GM19397 (cell line): ENCODE data around the gene RTN4RL2.

Source experiments
- ATAC-seq: cut with Tn5 transposase; IDR thresholded peaks from one replicate; pipeline ENCODE4 v1.9.1; 2021; ENCODE audit warnings: mild to moderate bottlenecking, moderate library complexity; ENCODE audit not compliant: unreplicated experiment

The RTN4RL2 gene

DNA sequence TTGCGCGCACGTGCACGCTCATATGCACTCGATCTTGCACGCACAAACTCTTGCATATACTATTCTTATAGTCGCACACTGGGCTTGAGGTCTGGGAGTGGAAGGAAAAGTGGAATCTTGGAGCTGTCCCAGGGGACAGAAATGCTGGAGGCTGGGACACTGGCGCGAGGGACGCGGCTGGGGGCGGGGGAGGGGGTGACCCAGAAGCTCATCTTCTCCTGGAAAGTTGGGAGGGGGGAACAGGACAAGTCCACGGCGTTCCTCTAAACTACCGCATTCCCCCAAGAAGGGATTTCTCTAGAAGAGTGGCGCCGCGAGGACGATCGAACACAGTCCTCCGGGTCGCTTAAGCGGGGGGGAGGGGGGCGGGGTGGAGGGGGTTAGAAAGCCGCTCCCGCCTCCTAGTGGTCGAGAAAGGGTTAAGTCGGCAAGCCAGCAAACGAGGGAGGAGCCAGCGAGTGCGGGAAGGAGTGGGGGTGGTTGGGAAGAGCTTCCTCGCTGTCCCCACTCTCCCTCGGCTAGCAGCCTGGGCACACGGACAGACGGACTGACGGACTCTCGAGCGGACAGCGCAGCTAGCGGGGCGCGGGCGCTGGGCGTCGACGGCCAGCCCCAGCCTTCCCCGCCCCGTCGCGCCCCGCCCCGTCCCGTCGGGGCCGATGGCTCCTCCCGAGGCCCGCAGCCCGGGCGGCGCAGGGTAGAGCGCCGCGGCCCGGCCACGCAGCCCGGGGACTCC, at the start of gene RTN4RL2:
RTN4RL2 (plus strand) TSS at position 507 of the 736 bp plus-strand sequence. CDS start 338 bp downstream, outside the sequence.
- no peak for ATAC-seq

DNA sequence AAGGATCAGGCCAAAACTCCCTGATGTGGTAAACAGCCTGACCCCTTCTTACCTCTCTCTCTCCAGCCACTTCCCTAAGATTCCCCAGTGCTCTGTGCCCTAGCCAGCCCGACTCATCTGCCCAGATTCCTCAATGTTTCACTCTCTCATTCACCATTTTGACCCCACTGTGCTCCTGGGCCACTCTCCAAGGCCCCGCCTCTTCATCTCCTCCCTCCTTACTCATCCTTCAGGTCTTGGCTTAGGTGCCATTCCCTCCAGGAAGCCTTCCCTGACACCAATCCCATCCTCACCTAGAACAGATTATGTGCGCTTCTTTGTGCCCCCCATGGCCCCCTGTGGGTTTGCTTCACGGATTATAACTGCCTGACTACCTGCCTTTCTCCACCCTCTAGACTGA, 46.6 kb upstream of the RTN4RL2 start:
- no peak for ATAC-seq

DNA sequence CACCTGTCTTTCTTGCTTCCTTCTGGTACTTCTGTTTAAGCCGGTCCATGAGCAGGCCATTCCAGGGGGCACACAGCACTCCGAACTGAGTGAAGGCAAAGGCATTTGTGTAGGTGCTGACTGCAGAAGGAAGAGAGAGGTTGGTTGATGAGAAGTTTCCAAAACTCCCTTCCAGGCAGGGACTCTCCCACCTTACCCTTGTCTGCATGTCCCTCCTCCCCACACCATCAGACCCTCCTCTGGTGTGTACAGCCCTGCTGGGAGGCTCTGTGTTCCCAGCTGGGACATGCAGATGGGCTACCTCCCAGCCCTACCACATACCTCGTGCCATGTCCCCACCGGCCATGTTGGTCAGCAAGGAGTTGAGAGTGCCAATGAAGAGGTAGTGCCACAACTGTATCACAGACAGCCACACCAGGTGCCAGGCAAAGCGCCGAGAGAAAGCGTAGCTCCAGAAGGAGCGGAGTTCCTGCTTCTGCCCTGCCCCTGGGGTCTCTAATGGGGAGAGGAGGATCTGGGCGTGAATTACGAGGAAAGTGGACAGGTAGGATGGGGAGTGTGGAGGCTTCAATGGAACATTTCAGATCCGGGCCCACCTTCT, 45.6 kb upstream of the RTN4RL2 start:
- ATAC-seq: no peak

DNA sequence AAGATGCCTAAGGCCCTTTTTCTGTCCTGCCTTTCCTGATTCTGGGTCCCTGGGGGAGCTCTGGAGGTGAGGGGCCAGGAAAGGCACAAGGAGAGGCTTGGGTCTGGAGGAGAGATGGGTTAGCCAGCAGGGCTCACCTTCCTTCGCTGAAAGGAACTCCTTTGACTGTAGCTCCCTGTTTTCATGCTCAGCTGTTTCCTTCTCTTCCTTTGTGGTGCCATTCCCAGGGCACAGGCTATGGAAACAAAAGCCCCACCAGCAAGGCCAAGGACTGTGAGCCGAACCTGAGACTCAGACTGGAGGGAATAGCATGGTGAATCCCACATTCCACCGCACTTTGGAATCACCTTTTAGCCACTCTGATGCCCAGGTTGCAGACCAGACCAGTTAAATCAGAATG, 43.9 kb upstream of the RTN4RL2 start:
- no peak for ATAC-seq

DNA sequence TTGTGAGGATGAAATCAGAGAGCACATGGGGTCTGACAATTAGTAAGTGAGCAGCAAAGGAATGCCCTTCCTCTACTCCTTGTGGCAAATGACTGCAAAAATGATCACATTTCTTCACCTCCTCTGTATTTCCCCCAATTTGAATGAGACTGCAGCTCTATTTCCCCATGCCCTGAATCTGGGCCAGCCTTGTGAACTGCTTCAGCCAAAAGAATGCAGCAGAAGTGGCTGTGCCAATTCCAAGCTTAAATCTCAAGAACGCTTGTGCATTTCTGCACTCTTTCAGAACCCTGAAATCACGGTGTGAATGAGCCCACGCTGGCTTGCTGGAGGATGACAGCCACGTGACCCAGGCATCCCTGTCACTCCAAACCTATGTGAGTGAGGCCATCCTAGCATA, 43.3 kb upstream of the RTN4RL2 start:
- ATAC-seq: no peak

DNA sequence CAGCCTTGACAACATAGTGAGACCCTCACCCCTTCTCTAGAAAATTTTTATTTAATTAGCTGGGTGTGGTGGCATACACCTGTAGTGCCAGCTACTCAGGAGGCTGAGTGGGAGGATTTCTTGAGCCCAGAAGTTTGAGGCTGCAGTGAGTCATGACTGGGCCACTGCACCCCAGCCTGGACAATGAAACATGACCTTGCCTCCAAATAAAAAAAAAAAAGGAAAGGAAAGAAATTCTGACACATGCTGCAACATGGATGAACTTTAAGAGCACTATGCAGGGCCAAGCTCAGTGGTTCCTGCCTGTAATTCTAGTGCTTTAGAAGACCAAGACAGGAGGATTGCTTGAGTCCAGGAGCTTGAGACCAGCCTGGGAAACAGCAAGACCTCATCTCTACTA, 42.2 kb upstream of the RTN4RL2 start:
- ATAC-seq: no peak

DNA sequence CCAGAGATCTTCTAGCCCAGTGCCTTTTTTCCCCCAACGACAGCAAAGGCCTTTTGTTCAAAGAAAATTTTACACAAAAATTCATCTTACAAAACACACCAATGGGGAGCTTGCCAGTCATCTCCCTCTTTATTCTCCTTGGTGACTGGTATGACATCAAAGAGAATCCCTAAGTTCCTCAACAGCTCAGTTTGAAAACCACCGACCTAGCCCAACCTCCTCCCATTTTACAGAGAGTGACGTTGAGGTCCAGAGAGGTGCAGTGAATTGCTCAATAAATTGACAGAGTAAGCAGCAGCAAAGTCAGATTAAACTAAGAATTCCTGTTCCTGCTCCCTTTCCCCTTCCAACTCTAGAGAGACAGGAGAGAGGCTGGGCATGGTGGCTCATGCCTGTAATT, 41.2 kb upstream of the RTN4RL2 start:
- no peak for ATAC-seq

DNA sequence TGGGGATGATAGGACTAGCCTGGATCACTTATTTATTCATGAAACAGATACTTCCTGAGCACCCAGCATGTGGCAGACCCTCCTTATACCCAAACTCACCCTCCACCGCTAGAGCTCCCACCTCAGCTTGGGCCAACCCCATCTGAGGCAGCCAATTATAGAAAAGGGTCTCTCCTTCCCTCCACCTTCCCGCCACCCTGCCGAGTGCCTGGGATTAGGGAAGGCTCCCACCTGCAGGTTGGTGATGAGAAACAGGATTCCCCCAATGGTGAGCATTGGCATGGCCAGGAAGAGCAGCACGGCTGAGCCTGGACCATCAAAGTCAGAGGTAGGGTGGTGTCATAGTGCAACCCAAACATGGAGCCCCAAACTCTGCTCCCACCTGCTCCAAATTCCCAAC, 39.3 kb upstream of the RTN4RL2 start:
- no peak for ATAC-seq

DNA sequence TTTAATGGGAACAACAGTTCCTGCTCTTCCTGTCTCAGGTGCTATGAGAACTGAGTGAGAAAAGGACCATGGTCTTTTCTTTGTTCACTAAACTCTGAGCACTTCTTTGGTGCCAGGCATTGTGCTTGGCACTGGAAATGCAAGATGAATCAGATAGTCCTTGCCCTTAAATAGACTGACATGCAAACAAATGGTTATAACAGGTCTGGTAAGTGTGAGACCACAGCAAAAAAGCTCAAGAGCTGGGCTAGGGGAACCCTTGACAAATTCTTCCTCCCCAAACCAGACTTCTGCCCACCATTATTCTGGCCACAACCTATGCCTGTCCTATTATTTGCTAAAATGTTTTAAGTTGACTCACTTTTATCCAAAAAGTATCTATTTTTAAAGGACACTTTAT, 38.5 kb upstream of the RTN4RL2 start:
- ATAC-seq: no peak

DNA sequence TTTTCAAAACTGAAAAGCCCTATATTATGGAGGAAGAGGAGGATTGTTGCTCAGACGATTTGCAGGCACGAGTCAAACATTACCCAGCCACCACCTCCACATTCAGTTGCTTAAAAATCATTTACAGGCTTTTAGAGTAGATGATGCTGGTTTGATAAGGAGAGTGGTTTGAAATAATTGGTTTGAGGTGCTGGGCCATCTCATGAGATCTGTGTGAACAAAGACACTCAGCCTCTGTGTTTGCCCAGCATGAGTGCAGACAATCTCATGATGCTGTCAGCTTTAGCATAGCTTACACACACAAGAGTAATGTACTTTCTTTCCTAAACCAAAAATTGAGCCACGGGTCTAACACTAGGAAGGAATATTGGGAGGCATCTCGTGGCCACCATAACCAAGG, 37.7 kb upstream of the RTN4RL2 start:
- ATAC-seq: no peak

DNA sequence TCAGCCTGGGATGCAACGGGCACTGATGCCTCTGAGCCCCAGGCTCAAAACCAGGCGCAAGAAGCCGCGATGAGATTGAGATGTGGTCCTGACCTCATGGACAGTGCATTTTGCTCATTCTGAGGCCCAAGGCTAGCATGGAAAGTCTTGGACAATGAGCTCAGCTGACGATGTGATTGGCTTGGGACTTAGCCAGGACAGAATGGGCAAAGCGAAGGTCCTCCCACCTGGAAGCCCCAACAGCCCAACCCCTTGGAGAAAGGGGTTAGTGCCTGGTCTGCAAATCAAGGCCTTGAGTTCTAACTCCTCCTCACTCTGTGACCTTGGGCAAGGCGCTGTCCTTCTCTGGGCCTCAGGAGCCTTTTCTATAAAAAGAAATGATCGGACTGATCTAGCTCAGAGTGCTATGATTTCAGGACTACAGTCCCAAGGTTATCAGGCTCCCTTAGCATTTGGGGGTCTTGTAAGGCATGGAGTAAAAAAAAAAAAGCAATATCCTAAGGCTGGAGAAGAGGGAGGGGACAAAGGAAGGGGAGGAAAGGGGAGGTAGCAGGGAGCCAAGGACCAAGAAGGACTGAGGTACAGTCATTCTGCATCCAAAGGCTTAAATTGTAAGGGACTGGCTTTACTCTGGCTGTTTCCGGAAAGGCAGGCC, 36.1 kb upstream of the RTN4RL2 start:
- ATAC-seq: no peak

DNA sequence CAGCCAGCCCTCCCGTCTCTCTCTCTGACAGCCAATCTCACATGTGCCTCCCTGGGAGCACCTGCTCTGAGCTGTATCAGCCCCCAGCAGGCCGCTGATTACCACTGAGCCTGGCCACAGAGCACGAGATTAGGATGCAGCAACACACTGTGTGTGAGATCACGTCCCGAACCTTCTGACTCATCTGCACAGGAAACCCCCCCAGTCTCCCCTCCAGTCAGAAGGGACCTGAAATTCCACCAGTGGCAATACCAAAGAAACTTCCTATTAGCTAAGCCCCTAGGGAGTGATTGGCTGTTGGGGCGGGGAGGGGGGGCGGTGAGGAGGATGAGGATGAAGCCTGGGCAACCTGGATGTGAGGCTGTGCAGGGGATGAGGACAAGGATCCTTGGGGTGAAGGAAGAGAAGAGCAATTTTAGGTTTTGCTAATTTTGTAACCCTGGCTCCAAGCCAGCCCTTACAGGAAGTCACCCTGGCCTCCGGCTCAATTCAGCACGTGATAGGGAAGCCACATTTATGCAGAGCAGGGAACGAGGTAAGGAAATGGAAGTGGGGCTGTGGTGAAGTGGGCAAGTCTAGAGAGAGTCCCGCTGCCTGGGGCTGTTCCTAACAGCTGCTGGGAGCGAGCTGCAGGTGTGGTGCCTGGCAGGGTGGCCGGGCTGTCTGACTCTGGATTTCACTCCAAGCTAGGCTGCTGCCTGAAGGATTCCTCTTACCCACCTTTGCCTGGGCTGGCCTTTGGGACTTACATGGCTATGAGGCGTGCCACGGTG, 35.4 kb upstream of the RTN4RL2 start:
- ATAC-seq: peak; percentile 89

DNA sequence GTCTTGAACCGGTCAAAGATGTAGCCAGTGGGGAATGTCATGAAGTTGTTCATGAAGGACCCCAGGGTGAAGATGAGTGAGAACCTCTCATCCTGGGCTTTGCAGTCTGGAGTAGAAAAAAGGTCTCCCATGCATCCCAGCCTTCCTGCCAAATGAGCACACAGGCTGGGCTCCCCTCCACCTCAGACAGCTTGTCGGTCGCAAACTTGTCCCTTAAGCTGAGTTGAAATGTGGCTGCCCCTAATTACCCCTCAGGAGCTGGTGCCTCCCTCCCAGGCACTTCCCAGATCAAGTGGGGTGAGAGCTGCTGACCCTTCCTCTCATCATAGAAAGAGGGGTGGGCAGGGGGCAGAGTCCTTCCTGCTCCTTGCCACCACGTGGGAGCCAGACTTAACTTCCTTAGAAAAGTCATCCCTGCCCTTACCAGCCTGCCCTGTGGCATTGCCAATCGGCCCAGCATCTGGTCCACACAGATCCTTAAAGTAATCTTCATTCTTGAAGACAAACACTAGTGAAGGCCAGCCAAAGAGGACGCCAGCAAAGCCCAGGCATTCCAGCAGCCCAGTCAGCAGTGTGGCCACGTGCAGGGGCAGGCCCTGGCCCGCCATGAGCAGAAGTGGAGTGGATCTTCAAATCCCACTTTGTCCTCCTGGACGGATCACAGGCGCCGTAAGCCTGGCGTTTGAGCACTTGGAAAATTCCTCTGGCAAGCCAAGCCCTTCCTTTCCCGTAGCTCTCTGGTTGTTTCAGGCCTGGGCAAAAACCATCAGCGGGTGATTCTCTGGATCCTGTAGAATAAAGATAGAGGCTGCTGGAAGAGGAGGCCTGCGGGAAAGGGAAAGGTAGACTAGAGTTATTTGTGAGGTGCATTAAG, 34.5 kb upstream of the RTN4RL2 start:
- no peak for ATAC-seq

DNA sequence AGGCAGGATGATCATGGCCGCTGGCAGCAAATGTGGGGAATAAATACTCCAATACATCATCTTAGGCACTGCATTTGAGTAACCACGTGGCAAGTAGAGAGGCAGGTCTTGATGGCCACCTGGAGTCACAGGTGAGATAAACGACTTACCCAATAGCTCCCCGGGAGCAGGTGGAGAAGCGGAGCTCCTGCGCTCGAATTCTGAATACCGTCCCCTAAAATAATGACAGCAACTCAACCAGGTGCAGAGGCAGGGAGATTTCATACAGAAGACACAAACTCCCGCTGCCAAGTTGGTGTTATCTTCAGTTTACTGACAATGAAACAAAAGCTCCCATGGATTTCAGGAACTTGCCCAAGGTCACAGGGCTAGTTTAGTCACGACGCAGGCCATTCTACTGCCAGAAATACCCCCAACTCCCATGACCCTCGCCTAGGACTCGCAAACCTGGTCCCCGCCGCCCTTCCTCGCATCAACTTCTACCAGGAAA, 33.8 kb upstream of the RTN4RL2 start:
- no peak for ATAC-seq

DNA sequence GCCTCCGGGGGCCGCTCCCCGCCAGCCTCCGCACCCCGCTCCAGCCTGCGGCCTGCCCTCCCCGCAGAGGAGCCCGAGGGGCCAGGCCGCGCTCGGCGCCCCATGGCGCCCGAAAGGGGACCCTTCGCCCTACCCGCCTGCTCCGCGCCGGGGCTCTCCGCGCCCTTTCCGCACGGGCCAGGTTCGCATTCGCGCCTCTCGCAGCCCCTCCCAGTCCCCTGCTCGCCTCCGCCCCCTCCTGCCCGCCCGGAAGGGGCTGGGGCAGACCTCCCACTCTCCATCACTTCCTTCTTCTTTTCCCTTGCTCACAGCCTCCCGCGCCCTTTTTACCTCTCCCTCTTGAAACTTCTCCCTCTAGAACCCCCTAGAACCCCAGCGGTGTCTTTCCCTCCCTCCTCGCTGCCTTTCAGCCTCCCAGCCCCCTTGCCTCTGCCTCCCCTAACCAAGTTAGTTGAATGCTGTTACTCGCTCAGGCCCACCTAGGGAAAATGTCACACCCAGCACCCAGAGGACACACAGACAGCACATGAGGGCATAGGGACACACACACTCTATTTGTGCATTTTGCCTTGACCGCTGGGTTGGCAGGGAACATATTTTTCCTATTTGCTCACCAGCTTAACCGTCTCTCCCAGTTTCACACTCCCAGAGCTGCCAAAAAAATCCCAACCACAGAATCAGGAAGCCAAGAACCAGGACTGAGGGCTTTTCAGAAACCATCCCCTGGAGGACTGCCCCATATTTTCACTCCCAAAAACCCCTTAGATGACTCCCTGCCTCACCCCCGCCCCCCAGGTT, 33.2 kb upstream of the RTN4RL2 start, which contains the start of gene SLC43A3:
SLC43A3 (minus strand) TSS at position 193 of the 798 bp plus-strand sequence. CDS start 949 bp downstream, outside the sequence.
- peak; percentile 60 for ATAC-seq

DNA sequence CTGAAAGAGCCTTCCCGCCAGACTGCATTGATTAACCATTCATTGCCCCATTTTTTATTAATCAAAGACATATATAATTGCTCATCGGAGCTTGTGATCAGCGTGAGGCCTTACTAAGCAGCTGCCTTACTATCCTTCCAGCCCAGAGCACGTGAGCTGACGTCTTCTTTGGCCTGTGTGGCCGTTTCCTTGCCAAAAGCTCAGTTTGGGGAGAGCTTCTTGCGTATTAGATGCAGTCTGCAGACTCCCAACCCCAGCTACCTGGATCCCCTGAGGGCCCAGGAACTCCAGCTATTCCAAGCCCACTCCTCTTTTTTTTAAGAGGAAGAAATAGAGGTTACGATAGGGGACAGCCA, 32.6 kb upstream of the RTN4RL2 start:
- no peak for ATAC-seq

DNA sequence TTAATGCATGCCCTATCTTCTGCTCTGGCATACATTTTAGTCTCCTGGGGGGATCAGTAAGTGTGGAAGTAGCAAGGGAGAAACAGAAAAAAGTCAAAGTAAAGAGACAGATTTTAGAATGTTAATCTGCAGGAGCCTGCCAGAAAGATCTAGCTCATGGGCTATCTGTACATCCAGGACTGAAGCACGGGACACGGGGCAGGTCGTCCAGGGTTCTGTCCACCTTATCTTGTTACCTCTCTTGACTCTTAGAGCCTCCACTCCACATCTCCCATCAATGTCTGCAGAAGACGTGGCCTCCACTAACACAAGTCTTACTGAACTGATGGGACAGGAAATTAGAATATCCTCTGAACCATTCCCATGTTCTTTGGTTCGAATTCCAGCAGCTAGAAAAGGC, 31.7 kb upstream of the RTN4RL2 start:
- ATAC-seq: no peak

DNA sequence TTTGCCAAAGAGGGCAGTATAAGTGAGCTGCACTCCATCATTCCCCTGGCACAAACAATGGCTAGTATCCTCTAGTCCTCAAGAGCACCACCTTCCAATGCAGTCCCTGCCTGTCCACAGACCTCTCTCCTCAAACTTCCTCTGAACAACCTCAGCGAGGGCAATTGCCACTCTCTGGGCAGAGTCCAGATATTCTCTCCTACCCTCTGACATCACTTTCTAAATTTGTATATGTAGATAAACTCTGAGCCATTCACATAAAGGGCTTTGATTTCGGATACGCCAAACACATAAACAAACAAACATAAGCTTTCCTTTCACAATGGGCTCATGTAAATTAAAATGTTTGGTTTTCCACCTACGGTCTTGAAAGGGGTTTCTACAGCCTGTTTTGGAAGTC, 30.4 kb upstream of the RTN4RL2 start:
- ATAC-seq: no peak

DNA sequence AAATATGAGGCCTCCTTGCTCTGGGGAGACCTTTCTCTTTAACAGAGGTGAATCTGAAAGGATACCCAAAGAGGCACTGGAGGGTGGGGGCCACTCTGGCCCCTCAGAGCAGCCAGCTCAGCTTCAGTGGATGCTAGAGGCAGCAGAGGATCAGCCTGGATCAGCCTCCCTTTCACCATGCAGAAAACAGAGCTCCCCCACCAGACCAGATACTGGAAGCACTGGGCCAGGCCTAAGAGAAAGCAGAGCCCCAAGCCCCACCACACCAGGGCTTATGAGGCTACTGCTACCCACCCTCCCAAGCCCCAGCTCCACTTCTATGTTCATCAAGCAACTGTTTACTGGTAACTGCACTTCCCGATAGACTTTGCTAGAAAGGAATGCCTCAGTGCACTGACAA, 29.4 kb upstream of the RTN4RL2 start:
- no peak for ATAC-seq
